Activated gamma-delta T cell (primary cell): ENCODE measurements around the gene UTP18.
"Not testable (repeated sequence)": the region's sequence is repeated elsewhere in the genome, so short reads cannot be mapped to it uniquely, and the experiment has no call there.

Experiments used
- DNase-seq: peaks from one replicate; lab custom pipeline; 2025; lab: John Stamatoyannopoulos, UW

UTP18 gene

DNA sequence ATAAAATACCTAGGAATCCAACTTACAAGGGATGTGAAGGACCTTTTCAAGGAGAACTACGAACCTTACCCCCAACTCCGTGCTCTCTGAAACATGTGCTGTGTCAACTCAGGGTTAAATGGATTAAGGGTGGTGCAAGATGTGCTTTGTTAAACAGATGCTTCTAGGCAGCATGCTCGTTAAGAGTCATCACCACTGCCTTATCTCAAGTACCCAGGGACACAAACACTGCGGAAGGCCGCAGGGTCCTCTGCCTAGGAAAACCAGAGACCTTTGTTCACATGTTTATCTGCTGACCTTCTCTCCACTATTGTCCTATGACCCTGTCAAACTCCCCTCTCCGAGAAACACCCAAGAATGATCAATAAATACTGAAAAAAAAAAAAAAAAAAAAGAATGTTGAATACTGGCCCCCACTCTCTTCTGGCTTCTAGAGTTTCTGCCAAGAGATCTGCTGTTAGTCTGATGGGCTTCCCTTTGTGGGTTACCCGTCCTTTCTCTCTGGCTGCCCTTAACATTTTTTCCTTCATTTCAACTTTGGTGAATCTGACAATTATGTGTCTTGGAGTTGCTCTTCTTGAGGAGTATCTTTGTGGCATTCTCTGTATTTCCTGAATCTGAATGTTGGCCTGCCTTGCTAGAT lies 70.6 kb downstream of the UTP18 start:
- not testable (repeated sequence) for DNase-seq

DNA sequence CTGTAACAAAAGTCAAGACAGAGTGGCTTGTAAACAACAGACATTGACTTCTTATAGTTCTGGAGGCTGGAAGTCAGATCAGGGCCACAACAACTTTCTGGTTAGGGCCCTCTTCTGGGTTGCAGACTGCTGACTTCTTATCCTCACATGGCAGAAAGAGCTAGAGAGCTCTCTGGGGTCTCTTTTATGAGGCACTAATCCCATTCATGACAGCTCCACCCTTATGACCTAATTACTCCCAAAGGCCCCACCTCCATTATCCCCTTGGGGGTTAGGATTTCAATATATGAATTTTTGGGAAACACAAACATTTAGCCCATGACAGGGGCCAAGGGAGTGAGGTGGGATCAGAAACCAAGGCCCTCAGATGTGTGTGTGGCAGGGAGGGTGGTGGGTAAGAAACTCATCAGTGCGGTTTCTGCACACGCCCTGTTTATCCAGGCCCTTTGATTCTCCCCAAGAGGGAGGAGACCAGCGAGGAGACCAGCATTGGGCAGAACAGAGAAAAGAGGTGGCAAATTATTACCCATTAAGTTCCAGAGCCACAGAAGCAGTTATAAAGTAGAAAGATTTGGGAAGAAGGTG lies 74.8 kb downstream of the UTP18 start:
- DNase-seq: no peak

DNA sequence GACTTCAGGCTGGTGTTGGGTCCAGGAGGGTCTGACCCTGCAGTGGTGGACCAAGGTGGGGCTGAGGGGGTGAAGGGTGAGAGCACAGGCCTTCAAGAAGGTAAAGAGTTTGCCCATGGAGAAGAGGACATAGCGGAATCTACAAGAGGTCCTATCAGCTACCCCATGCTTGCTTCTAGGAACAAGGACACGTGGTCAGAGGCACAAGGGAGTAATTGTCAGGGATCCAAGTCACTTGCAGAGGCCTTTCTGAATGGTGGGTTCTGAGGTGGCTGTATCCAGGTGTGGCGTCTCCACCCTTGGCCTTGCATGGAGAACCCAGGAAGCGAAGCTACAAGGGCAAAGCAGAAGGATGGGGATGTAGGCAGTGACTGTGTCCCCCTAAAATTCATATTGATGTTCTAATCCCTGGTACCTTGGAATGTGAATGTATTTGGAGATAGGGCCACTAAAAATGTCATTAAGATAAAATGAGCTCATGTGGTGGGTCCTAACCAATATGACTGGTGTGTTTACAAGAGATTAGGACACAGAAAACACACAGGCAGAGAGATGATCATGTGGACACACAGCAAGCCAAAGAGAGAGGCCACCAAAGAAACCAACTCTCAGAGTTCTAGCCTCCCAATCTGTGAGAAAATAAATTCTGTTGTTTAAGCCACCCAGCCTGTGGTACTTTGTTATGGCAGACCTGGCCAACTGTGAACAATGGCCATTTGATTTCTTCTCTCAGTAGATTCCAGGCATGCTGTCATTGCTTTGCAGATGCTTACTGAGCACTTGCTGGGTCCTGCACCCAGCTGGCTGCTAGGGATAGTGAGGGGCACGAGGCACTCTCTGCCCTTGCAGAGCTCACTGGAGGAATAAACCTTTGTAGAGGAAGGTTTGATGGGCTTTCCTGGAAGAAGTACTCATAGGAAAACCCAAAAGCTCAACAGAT lies 75.8 kb downstream of the UTP18 start:
- no peak for DNase-seq

DNA sequence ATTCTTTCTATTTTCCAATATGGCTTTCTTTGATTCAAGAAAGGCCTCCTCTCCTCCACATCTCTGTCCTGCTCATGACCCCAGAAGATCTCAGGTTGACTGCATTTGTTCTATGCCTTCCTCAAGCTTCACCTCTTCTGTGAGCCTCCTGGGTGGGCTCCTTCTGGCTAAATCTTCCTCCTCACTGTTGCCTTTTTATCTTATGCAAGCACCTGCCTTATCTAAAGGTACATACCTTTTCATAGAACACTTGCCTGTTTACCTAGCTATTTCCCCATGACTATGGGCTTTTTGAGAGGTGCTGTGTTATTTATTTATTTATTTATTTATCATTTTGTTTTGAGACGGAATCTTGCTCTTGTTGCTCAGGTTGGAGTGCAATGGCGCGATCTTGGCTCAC lies 81.1 kb downstream of the UTP18 start:
- DNase-seq: no peak

DNA sequence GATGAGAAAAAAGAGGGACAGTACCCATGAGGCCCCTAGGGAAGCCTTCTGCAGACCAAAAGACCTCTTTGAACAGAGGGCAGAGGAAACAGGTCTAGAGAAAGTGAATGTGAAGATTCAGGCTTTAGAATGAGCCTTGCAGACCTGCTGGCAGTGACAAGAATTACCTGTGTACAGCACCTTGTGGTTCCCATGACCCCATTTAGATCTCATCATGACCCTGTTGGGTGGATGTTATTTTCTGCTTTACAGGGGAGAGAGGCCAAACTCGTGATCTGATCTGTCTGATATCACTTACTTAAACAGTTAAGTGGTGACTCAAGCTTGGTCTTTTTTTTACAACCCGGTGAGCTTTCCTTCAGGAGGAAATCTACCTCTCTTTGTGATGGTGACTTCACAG lies 81.9 kb downstream of the UTP18 start:
- DNase-seq: no peak

DNA sequence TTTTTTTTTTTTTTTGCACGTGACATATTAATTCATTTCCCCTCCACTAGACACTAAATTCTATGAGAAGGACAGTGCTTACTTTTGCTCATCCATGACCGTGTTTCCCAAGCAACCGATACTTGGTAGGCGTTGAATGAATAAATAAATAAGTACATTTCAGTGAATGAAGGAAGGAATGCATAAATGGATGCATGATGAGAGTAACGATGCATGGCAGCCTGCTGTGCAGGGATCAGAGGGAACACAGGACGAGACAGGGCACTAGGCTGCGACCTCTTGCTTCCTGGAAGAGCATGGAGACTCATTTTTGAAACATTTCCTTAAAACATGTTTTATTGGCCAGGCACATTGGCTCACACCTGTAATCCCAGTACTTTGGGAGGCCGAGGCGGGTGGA lies 84.2 kb downstream of the UTP18 start:
- no peak for DNase-seq

DNA sequence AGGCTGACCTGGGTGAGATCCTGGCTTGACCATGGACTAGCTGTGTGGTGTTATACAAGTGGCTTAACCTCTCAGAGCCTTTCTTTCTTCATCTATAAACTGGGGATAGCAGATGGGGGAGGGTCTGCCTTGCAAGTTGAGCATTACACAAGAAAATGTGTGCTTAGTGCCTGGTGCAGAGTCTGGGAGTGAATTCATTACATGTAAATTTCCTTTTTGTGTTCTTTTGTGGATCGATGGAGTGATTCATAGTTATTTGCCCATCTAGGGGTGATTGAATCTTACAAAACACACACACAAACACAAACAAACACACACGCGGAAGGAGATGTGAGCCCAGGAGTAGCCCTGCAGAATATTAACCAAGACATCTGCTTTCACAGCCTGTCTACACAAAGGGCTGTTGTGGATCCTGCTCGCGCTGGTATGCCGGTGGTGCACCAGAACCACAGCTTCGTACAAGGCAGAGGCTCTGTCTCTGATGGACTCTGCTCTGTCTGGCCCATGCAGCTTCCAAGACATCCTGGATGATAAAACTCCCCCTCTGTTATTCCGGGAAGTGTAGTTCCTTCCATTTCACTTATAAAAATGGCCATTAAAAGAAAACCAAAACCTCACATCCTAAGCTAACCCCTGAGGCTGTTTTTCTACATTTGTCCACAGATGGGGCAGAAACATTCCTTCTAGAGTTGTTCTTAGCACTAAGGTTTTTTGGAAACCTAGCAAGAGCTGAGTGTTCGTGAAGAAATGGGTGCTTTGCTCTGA lies 86.1 kb downstream of the UTP18 start:
- no peak for DNase-seq
